HG03432 (cell line): ENCODE results near the gene ITPKB.

Experiments used
- ATAC-seq: cut with Tn5 transposase; IDR thresholded peaks from one replicate; pipeline ENCODE4 v1.9.1; 2021; ENCODE audit warnings: mild to moderate bottlenecking, moderate library complexity; ENCODE audit not compliant: unreplicated experiment

Gene ITPKB

DNA sequence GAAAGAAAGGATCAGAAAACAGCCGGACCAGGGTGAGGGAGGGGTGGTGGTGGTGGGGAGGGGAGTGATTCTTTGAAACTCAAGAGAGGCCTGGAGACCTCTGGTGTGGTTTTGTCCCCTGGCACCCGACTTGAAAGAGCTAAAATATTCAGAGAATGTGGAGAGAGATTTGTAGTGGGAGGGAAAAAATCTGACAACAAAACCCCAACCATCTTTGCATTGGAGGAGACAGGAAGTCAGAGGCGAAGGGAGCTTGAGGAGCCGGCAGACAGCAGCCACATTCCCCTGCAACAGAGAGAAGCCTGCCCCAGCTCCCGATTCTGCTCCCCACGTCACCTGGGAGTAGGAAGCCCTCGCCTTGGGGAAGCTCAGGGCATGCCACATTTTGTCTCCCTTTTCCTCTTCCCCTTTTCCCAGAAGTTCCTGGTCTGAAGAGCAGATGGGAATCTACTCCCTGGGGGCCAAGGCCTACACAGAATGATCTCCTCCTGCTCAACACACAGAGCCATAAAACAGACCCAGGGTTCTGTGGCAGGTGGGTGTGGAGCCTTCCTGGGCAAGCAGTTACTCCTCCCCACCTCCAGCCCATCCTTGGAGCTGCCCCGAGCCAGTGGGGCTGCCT is 84.9 kb downstream of the ITPKB start:
- ATAC-seq, result no peak

DNA sequence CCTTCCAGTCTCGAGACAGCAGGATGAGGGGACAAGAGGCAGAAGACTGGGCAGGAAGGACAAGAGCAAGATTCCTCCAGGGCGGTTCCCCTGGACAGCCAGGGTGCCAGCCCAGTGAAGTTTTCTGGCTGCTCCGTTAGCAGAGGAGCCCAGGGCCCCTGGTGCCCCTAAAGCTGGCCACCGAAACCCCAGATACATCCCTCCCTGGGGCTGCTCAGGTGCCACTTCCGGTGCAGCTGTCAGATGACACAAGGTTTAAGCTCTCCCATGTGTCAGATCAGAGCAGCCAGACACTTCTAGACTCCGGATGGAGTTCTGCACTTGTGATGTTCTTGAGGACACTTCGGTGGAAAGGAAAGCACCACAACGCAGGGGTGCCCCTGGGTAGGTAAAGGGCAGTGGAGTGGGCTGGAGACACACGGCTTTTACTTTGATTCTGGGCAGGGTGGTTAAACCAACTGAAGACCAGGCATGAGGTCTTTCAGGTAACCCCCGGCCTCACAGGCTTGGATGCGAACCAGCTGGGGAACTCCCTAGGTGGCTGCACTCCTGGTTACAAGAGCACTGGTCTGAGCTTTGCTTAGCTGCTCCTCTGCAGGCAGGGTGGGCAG is 85.7 kb downstream of the ITPKB start:
- peak; percentile 83 for ATAC-seq

DNA sequence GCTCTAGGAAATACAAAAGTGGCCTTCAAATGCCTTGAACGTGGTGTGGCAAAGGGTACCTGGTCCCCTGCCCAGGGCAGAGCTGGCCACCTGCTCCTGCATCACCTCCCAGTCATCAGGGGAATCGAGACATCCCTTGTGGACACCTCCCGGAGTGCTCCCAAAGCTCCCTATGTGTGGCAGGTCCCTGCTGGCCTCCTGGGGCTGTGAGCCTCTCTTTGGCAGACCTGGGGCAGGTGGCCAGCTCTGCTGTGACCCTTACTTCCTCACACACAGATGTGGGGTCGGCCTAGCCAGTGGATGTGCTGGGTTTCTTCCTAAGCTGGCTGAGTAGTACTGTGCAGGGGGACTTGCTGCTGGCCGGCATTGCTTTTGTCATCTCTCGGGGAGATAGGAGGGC is 86.5 kb downstream of the ITPKB start:
- no peak for ATAC-seq

GRCh38 chr1:226651732-226652105 is 87.4 kb downstream of the ITPKB start:
- no peak for ATAC-seq

DNA sequence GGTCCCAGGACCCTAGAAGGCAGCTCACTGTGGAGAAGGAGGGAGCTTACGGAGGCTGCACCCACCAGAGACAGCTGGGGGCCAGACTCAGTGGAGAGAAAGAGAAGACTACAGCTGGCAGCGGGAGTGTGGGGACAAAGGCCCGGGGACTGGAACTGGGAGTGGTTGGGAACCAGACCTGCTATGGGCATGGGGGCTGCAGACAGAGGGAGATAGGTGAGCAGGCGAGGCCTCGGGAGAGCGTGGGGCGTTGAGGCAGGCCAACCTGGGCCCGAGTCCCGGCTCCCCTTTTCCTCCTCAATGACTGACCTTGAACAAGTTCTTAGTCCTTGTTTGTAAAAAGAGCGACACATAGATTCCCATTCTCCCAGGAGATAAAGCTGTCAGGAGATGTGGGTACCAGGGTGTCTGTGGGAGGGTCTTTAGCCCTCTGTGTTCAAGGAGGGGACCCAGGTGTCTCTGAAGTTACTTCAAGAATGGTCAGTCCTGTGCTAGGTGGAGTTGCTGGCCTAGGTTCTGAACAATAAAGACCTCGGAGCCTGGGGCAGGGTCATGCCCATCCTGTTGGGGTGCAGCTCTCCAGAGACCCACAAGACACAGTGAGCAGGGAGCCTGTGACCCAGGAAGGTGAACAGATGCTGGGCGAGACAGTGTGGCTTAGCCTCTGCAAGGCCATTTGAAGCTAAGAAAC is 87.9 kb downstream of the ITPKB start:
- ATAC-seq, result no peak

GRCh38 chr1:226650236-226650841 is 88.7 kb downstream of the ITPKB start:
- ATAC-seq, result no peak

- ATAC-seq, result no peak
These were observed 89.3 kb downstream of the ITPKB start for GRCh38 chr1:226649780-226650179.

DNA sequence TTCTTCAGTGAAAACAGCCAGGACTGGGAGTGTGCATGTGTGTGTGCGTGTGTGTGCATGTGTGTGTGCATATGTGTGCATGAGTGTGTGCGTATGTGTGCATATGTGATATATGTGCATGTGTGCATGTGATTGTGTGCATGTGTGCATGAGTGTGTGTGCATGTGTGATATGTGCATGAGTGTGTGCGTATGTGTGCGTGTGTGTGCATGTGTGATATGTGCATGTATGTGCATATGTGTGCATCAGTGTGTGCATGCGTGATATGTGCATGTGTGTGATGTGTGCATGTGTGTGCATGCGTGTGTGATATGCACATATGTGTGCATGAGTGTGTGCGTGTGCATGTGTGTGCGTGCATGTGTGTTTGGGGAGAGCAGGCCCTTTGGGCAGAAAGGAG is 89.8 kb downstream of the ITPKB start:
- no peak for ATAC-seq

DNA sequence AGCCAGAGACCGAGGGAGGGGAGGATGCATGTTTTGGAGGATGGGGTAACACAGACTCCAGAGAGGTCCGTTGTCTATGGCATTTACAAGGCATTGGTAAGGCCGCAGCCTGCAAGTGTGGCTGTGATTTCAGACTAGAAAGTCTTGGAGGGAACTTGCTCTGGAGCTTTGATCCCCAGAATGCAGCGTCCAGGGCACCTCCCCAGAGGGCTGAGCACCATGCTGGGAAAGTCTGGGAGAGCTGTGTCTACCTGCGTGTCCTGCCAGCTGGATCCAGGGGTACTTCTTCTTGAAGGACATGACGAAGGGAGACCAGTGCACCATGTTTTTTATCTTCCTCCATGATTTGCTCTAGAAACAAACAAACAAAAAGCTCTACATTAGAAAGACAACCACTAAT is 90.7 kb downstream of the ITPKB start:
- no peak for ATAC-seq

- ATAC-seq, result no peak
These were observed 91.4 kb downstream of the ITPKB start for GRCh38 chr1:226647719-226648118.

DNA sequence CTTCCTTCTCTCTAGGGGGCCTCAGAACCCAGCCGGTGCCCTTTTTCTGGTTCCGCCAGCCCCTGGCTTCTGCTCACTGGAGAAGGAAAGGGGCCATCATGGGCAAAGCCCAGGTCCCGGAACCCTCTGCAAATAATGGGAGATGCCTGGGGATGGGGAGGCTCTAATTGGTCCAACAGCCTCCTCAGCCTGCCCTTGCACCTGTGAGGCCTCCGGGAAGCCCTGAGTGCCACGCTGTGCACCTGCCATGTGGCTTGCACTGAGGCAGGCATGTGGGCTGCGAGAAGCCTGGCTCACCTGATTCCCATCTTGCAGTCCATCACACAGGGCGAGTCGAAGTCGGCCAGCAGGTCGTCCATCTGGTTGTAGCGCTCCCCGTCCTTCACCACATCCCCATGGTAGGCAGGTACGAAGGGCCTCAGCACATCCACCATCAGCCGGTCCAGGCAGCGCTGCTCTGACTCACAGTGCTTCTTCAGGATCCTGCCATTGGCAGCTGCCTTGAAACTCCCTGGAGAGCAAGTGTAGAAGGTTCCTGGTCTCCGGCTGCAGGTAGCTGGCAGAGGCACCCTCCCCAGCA is 92.1 kb downstream of the ITPKB start:
- ATAC-seq, result no peak

- ATAC-seq, result no peak
These were observed 92.8 kb downstream of the ITPKB start for GRCh38 chr1:226646026-226646869.

- no peak for ATAC-seq
These were observed 93.7 kb downstream of the ITPKB start for GRCh38 chr1:226645279-226645976.

- no peak for ATAC-seq
These were observed 94.4 kb downstream of the ITPKB start for GRCh38 chr1:226644541-226645176.

GRCh38 chr1:226643611-226644540 is 95.2 kb downstream of the ITPKB start:
- ATAC-seq, result peak; percentile 37

GRCh38 chr1:226643177-226643576 is 95.9 kb downstream of the ITPKB start:
- peak; percentile 76 for ATAC-seq

- ATAC-seq, result no peak
These were observed 96.7 kb downstream of the ITPKB start for GRCh38 chr1:226642421-226642820.

DNA sequence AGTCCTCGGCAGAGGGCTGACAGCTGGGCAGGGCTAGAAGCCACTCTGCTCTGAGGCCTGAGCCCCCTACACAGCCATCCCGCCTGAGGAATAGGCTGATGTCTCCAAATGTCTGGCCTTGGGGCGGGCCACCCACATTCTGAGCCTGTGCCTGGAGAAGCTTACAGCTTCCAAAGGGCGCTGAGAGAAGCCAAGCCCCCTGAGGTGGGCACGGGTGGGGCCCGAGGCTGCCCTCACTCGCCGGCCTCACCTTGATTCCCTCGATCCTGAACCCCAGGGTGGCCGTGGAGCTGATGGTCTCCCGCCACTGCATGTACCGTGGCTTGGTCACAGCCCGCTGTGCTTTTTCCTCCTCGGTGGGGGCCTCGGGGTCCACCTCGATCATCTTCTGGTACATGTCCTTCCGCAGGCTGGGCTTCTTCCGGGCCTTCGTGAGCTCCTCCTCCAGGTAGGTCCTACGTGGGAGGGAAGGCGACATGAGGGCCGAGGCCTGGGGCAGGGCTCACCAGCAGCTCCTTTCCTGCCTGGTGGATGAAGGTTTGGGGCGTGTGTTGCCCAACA is 97.3 kb downstream of the ITPKB start:
- ATAC-seq, result no peak
